C4-2B (cell line): ENCODE measurements around the gene KCNQ1.

Experiments
- CTCF ChIP-seq: fragments of 450-650 bp; conservative IDR thresholded peaks from 2 replicates; pipeline ENCODE4 v1.5.1; 2017; ENCODE audit warnings: mild to moderate bottlenecking
- ZFX ChIP-seq: fragments of 450-650 bp; IDR thresholded peaks from 2 replicates; pipeline ENCODE4 v1.6.1; 2017

GRCh38 chr11:2675540-2675939 lies 230.7 kb downstream of the KCNQ1 start:
- TF ChIP-seq CTCF (no peak), ZFX (no peak)
